ENCODE results near the gene MUCL3. TPM values are rescaled to one million over a fixed set of nuclear protein-coding genes. Genes with fewer than 3 reads are reported as not detected.

The MUCL3 gene
- total RNA-seq, 4 donors from 2014 or later = under 0.01 TPM; not detected in 3

DNA sequence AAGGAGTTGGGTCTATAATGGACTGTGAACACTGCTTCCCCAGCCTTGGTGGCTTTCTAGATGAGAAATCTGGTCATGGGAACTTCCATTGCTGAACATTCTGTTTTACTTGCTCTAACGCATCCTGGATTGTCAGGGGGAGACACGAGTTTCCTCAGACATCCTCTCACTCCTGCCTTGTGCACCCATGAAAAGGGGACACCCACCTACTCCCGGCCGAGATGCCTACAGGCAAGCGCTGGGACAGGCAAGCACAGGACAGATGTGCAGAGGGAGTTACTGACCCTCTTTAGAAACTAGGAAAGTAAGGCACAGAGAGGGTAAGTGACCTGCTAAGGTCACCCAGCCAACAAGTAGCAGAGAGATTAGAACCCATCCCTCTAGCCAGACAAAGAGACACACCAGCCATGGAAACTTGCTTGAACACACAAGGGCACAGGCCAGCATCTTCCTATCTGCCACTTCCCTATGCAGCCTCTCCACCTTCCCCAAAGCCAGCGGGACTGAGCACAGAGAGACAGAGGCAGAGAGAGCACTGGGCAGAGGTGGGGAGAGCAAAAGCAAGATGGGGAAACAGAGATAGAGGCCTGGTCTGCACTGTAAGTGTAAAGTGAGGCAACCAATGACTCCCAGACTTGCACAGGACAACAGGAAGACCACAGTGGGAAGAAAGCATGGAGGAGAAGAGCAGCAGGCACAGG, 8.0 kb upstream of the MUCL3 start:
- Histone ChIP-seq H3K9me3 (no peaks in the 10 kb centered on the region), H3K27ac (no peak overlapping the region), H3K4me3 (no peak overlapping the region), H3K27me3 (no peaks in the 10 kb centered on the region), H3K36me3 (no peaks in the 10 kb centered on the region), H3K4me1 (no peaks in the 10 kb centered on the region)
- intact Hi-C loops (cut with DNase I; ENCODE audit: low total_unique reads) = no loop called here
- DNase-seq = no peak
- TF ChIP-seq POLR2A (IDR thresholded peaks at IDR 0.05) = no peak
- TF ChIP-seq, protein P1, sequence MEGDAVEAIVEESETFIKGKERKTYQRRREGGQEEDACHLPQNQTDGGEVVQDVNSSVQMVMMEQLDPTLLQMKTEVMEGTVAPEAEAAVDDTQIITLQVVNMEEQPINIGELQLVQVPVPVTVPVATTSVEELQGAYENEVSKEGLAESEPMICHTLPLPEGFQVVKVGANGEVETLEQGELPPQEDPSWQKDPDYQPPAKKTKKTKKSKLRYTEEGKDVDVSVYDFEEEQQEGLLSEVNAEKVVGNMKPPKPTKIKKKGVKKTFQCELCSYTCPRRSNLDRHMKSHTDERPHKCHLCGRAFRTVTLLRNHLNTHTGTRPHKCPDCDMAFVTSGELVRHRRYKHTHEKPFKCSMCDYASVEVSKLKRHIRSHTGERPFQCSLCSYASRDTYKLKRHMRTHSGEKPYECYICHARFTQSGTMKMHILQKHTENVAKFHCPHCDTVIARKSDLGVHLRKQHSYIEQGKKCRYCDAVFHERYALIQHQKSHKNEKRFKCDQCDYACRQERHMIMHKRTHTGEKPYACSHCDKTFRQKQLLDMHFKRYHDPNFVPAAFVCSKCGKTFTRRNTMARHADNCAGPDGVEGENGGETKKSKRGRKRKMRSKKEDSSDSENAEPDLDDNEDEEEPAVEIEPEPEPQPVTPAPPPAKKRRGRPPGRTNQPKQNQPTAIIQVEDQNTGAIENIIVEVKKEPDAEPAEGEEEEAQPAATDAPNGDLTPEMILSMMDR (IDR thresholded peaks at IDR 0.05) = no peak

DNA sequence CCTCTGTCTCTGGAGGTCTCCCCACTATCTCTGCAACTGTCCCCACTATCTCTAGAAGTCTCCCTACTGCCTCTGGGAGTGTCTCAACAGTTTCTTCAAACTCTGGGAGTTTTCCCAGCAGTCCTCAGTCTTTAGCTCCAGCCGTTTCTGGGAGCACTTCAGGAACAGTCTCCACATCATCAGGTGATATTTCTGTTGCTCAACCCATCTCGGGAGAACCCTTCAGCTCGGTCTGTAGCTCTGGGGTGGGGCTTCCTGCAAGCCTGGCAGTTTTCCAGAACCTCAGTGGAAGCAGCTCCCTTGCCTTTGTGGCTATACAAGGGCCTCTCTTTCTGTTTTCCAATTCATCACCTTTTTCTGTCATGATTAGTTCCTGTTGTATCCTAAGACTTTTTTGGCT, 5.8 kb upstream of the MUCL3 start:
- no peaks in the 10 kb centered on the region for H3K27me3 ChIP-seq
- H3K27ac ChIP-seq = no peak overlapping the region
- no peaks in the 10 kb centered on the region for H3K9me3 ChIP-seq
- H3K36me3 ChIP-seq = no peaks in the 10 kb centered on the region
- H3K4me1 ChIP-seq = no peaks in the 10 kb centered on the region
- no peak for DNase-seq
- H3K4me3 ChIP-seq = no peak overlapping the region
- TF ChIP-seq, protein P1 (IDR thresholded peaks at IDR 0.05) = no peak
- no peak for TF ChIP-seq POLR2A (IDR thresholded peaks at IDR 0.05)
- intact Hi-C loops (cut with DNase I; ENCODE audit: low total_unique reads) = no loop called here

DNA sequence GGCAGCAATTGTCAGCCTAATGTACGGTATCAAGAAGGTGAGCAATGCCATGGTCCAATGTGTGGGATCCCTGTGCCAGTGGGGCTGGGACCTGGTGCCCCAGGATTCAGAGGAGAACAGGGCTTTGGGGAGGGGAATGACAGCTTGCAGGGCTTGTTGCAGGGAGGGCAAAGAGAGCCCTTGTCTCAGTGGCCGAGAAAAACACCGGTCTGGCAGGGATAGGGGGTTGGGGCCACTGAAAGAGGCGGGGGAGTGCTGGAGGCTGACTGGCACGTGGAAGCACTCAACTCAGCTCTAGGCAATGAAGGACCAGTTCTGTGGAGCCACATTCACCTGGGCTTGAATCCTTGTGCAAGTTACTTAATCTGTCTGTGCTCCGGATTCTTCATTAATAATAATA, 3.5 kb upstream of the MUCL3 start:
- Histone ChIP-seq H3K27ac (no peak overlapping the region), H3K9me3 (no peaks in the 10 kb centered on the region), H3K27me3 (no peaks in the 10 kb centered on the region), H3K36me3 (no peaks in the 10 kb centered on the region), H3K4me3 (no peak overlapping the region), H3K4me1 (no peaks in the 10 kb centered on the region)
- intact Hi-C loops (cut with DNase I; ENCODE audit: low total_unique reads) = no loop called here
- no peak for DNase-seq
- TF ChIP-seq POLR2A (IDR thresholded peaks at IDR 0.05) = no peak
- TF ChIP-seq, protein P1 (IDR thresholded peaks at IDR 0.05) = no peak

DNA sequence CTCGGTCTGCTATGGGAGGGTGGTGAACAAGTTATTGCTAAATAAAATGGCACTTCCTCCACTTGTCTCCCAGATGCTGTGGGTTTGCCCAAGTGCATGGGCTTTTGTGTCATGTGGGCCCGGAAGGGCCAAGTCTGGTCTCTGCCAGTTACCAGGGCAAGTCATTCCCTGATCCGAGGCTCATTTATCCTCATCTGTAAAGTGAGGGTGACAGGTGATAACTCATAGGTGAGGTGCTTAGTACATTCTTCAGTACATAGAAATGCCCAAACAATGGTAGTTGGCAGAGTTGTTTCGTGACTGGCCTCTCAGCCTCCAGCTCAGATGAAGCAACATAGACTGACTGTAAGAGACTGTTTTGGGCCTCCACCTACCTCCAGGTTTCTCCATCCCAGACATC, 2.0 kb upstream of the MUCL3 start:
- DNase-seq = no peak
- Histone ChIP-seq H3K27me3 (no peaks in the 10 kb centered on the region), H3K36me3 (no peaks in the 10 kb centered on the region), H3K9me3 (no peaks in the 10 kb centered on the region), H3K4me3 (no peak overlapping the region), H3K4me1 (no peaks in the 10 kb centered on the region), H3K27ac (no peak overlapping the region)
- intact Hi-C loops (cut with DNase I; ENCODE audit: low total_unique reads) = no loop called here
- TF ChIP-seq, protein P1 (IDR thresholded peaks at IDR 0.05) = no peak
- no peak for TF ChIP-seq POLR2A (IDR thresholded peaks at IDR 0.05)

DNA sequence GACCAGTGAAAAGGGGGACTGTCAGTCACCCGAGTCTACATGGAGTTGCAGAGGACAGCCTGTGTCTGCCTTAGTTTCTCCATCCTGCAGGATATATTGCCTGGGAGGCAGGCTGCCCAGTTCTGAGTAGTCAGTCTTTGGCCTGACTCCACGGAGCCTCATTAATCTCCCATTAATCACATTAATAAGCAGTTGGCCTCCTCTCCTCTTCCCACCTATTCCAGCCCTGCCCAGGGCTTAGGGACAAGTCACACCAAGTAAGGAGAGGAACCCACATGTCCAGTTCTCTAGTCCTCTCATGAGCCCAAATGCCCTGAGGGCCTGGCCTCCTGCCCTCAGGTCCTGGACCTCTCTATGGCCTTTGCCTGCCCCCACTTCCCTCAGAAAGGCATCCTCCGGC, 1.3 kb upstream of the MUCL3 start:
- intact Hi-C loops (cut with DNase I; ENCODE audit: low total_unique reads) = no loop called here
- Histone ChIP-seq H3K9me3 (no peaks in the 10 kb centered on the region), H3K36me3 (no peaks in the 10 kb centered on the region), H3K4me1 (no peaks in the 10 kb centered on the region), H3K4me3 (no peak overlapping the region), H3K27ac (no peak overlapping the region), H3K27me3 (no peaks in the 10 kb centered on the region)
- DNase-seq = no peak
- TF ChIP-seq, protein P1 (IDR thresholded peaks at IDR 0.05) = no peak
- no peak for TF ChIP-seq POLR2A (IDR thresholded peaks at IDR 0.05)

All from uterus (tissue), 4 donors.